Measurements from ENCODE around the gene XKRX. TPM values are rescaled to one million over a fixed set of nuclear protein-coding genes. Genes with fewer than 3 reads are reported as not detected.

The XKRX gene
- polyA plus RNA-seq, 1 experiment: not detected

Other genes starting within 250 kb of the XKRX start
- gene SYTL4, start 196.8 kb downstream of the XKRX start, polyA plus RNA-seq (2011; rRNA removed): 3.3 and 5.0 TPM in 2 replicates
- gene CSTF2, start 108.5 kb downstream of the XKRX start, polyA plus RNA-seq (2011; rRNA removed): 20.4 and 21.4 TPM in 2 replicates
- gene NOX1, start 54.6 kb downstream of the XKRX start, polyA plus RNA-seq (2011; rRNA removed): not detected in 2 replicates
- not detected in 2 replicates for gene ARL13A, start 40.8 kb upstream of the XKRX start, polyA plus RNA-seq (2011; rRNA removed)
- gene TRMT2B, start 123.2 kb upstream of the XKRX start, polyA plus RNA-seq (2011; rRNA removed): 11.1 and 12.4 TPM in 2 replicates
- 1.8 and 2.3 TPM in 2 replicates for gene TMEM35A, start 150.0 kb upstream of the XKRX start, polyA plus RNA-seq (2011; rRNA removed)
- gene CENPI, start 169.3 kb upstream of the XKRX start, polyA plus RNA-seq (2011; rRNA removed): 5.4 and 8.5 TPM in 2 replicates